H9 (cell line): Measurements from ENCODE around the gene TIAM1. TPM values are rescaled to one million over a fixed set of nuclear protein-coding genes. Genes with fewer than 3 reads are reported as not detected.

Source experiments
- DNase-seq: peaks from one replicate; pipeline ENCODE4 v3.0.0-alpha.2; 2017
- H2AFZ ChIP-seq: one replicate; pipeline ENCODE4 v1.6.1; 2013; ENCODE audit warnings: mild to moderate bottlenecking, low read length, control low read depth, moderate library complexity
- H2AK5ac ChIP-seq: 2 replicates; pipeline ENCODE4 v1.6.1; 2013; ENCODE audit warnings: low read length, control low read depth, mixed read lengths; ENCODE audit not compliant: insufficient read length
- H2BK120ac ChIP-seq: one replicate; pipeline ENCODE4 v1.6.1; 2013; ENCODE audit warnings: low read depth, mild to moderate bottlenecking, low read length, control low read depth, inconsistent platforms; ENCODE audit not compliant: poor library complexity, severe bottlenecking
- H2BK12ac ChIP-seq: 2 replicates; pipeline ENCODE4 v1.6.1; 2013; ENCODE audit warnings: low read length, control low read depth, mixed read lengths, low read depth; ENCODE audit not compliant: insufficient read length
- H2BK15ac ChIP-seq: 2 replicates; pipeline ENCODE4 v1.6.1; 2013; ENCODE audit warnings: low read depth, low read length, control low read depth
- H2BK20ac ChIP-seq: one replicate; pipeline ENCODE4 v1.6.1; 2013; ENCODE audit warnings: low read depth, mild to moderate bottlenecking, low read length, control low read depth, inconsistent platforms; ENCODE audit not compliant: poor library complexity, severe bottlenecking
- H2BK5ac ChIP-seq: 2 replicates; pipeline ENCODE4 v1.6.1; 2013; ENCODE audit warnings: low read length, control low read depth, mixed read lengths; ENCODE audit not compliant: insufficient read length
- H3K14ac ChIP-seq: 2 replicates; pipeline ENCODE4 v1.6.1; 2013; ENCODE audit warnings: low read length, control low read depth; ENCODE audit not compliant: insufficient read depth
- H3K18ac ChIP-seq: 2 replicates; pipeline ENCODE4 v1.6.1; 2013; ENCODE audit warnings: low read depth, mild to moderate bottlenecking, mixed read lengths, low read length, control low read depth; ENCODE audit not compliant: insufficient read length
- H3K23ac ChIP-seq: 2 replicates; pipeline ENCODE4 v1.6.1; 2013; ENCODE audit warnings: low read length, control low read depth, mixed read lengths, low read depth; ENCODE audit not compliant: insufficient read length
- H3K23me2 ChIP-seq: 2 replicates; pipeline ENCODE4 v1.6.1; 2013; ENCODE audit warnings: low read depth, mild to moderate bottlenecking, mixed read lengths, low read length, control low read depth; ENCODE audit not compliant: insufficient read length, poor library complexity, severe bottlenecking
- H3K27ac ChIP-seq: 2 replicates; pipeline ENCODE4 v1.5.1; 2013; ENCODE audit warnings: low read length, control low read depth, mixed read lengths, low read depth; ENCODE audit not compliant: insufficient read length
- H3K27me3 ChIP-seq: 2 replicates; pipeline ENCODE4 v1.6.1; 2013; ENCODE audit warnings: low read length, control low read depth, inconsistent platforms; ENCODE audit not compliant: insufficient read depth
- H3K4ac ChIP-seq: 2 replicates; pipeline ENCODE4 v1.6.1; 2013; ENCODE audit warnings: low read depth, mild to moderate bottlenecking, control low read depth, inconsistent platforms, low read length, moderate library complexity
- H3K4me1 ChIP-seq: 2 replicates; pipeline ENCODE4 v1.6.1; 2013; ENCODE audit warnings: low read length, control low read depth, inconsistent platforms; ENCODE audit not compliant: insufficient read depth
- H3K4me2 ChIP-seq: 2 replicates; pipeline ENCODE4 v1.6.1; 2013; ENCODE audit warnings: low read length, control low read depth, mixed read lengths; ENCODE audit not compliant: insufficient read length, insufficient read depth
- H3K56ac ChIP-seq: 2 replicates; pipeline ENCODE4 v1.6.1; 2013; ENCODE audit warnings: low read depth, mild to moderate bottlenecking, mixed read lengths, low read length, control low read depth; ENCODE audit not compliant: insufficient read length
- H3K79me1 ChIP-seq: 2 replicates; pipeline ENCODE4 v1.6.1; 2013; ENCODE audit warnings: low read depth, mild to moderate bottlenecking, moderate library complexity, low read length, control low read depth, inconsistent platforms; ENCODE audit not compliant: insufficient read depth, poor library complexity, severe bottlenecking
- H3K79me2 ChIP-seq: 2 replicates; pipeline ENCODE4 v1.6.1; 2013; ENCODE audit warnings: low read length, control low read depth, inconsistent platforms; ENCODE audit not compliant: insufficient read depth
- H3K9ac ChIP-seq: 2 replicates; pipeline ENCODE4 v1.6.1; 2013; ENCODE audit warnings: low read length, control low read depth, mixed read lengths; ENCODE audit not compliant: insufficient read length; ENCODE audit errors: extremely low read depth
- H3K9me3 ChIP-seq: one replicate; pipeline ENCODE4 v1.6.1; 2013; ENCODE audit warnings: low read depth, low read length, inconsistent platforms; ENCODE audit not compliant: control insufficient read depth
- H3T11ph ChIP-seq: one replicate; pipeline ENCODE4 v1.6.1; 2013; ENCODE audit warnings: mild to moderate bottlenecking, low read length, control low read depth, inconsistent platforms
- H4K20me1 ChIP-seq: one replicate; pipeline ENCODE4 v1.6.1; 2013; ENCODE audit not compliant: control insufficient read depth, insufficient read length, insufficient read depth
- H4K5ac ChIP-seq: 2 replicates; pipeline ENCODE4 v1.6.1; 2013; ENCODE audit warnings: low read depth, mild to moderate bottlenecking, mixed read lengths, low read length, control low read depth; ENCODE audit not compliant: insufficient read length
- H4K8ac ChIP-seq: replicated peaks from 2 replicates; pipeline ENCODE4 v1.6.1; 2013; ENCODE audit warnings: low read length, control low read depth, mixed read lengths, low read depth; ENCODE audit not compliant: insufficient read length
- H4K91ac ChIP-seq: 2 replicates; pipeline ENCODE4 v1.6.1; 2013; ENCODE audit warnings: low read depth, mild to moderate bottlenecking, moderate library complexity, mixed read lengths, low read length, control low read depth; ENCODE audit not compliant: insufficient read length
- H3K27ac Mint-ChIP-seq, 3 experiments: 2 replicates in 2 of 3; 3 replicates in 1 of 3; pipeline ENCODE4 v1.8.0; 2020 to 2021; ENCODE audit warnings: mixed read lengths in 3 of 3, mild to moderate bottlenecking in 1 of 3, moderate library complexity in 1 of 3
- H3K27me3 Mint-ChIP-seq: 2 replicates; pipeline ENCODE4 v1.8.0; 2021; ENCODE audit warnings: low read depth, mild to moderate bottlenecking, moderate library complexity, mixed read lengths
- H3K36me3 Mint-ChIP-seq, 3 experiments: 2 replicates in 2 of 3; 3 replicates in 1 of 3; pipeline ENCODE4 v1.8.0; 2020 to 2021; ENCODE audit warnings: low read depth in 3 of 3, mixed read lengths in 3 of 3; ENCODE audit not compliant: insufficient read depth in 1 of 3
- H3K4me1 Mint-ChIP-seq, 2 experiments: 2 replicates each; pipeline ENCODE4 v1.8.0; 2020; ENCODE audit warnings: mixed read lengths in 2 of 2
- H3K4me3 Mint-ChIP-seq, 2 experiments: 2 replicates in 1 of 2; 3 replicates in 1 of 2; pipeline ENCODE4 v1.8.0; 2020 to 2021; ENCODE audit warnings: mild to moderate bottlenecking in 2 of 2, mixed read lengths in 2 of 2, moderate library complexity in 1 of 2
- H3K9me3 Mint-ChIP-seq, 2 experiments: 2 replicates in 1 of 2; 3 replicates in 1 of 2; pipeline ENCODE4 v1.8.0; 2020; ENCODE audit warnings: mild to moderate bottlenecking in 2 of 2, mixed read lengths in 2 of 2, moderate library complexity in 1 of 2
- CTCF ChIP-seq: fragments of 200-600 bp; sonication (generic); conservative IDR thresholded peaks from 3 replicates; pipeline ENCODE4 v1.8.0; 2021; ENCODE audit warnings: antibody characterized with exemption, mild to moderate bottlenecking
- WGBS: extraction: QIAGEN DNeasy Blood & Tissue Kit; methylation state at CpG from one replicate; pipeline ENCODE4 v1.1.7; 2013; ENCODE audit warnings: missing lambda C conversion rate, low lambda C conversion rate, mixed read lengths; ENCODE audit not compliant: insufficient read length; ENCODE audit errors: extremely low coverage; 5-methylcytosine and 5-hydroxymethylcytosine counted together
- total RNA-seq: library from RNA; stranded (reverse); gene quantifications from 2 replicates; pipeline ENCODE4 v1.2.1, GENCODE V29; 2021

The TIAM1 gene
- total RNA-seq, 1 experiment from 2014 or later: 23.1 TPM

DNA sequence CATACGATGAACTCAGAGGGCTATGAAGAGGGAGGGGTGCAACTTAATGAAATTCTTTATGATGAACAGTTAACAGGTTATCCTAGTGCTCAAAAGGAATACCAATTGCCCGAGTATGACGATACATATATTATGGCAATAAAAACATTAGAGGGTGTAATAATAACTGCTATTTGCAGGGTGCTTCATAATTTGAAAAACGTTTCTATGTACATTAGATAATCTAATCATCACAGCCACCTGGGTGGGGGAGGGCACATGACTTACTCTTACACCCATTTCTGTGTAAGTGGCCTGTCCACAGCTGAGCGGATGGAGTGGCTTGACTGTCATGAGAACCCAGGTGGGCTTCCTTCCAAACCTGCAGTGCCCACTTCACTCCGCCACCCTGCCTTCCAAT, 46.3 kb downstream of the TIAM1 start:
- Histone ChIP-seq H3K18ac (no peak overlapping the region), H2BK12ac (no peak overlapping the region), H3K4ac (no peak overlapping the region), H3K27me3 (no peaks in the 10 kb centered on the region), H4K8ac (no peak overlapping the region), H2BK5ac (no peak overlapping the region), H3K4me1 (no peaks in the 10 kb centered on the region), H4K91ac (no peak overlapping the region), H2BK120ac (no peak overlapping the region), H3K14ac (no peak overlapping the region), H2AFZ (no peak overlapping the region), H2AK5ac (no peak overlapping the region), H2BK20ac (no peak overlapping the region), H2BK15ac (no peak overlapping the region), H3K9me3 (no peaks in the 10 kb centered on the region), H3K79me2 (no peaks in the 10 kb centered on the region), H3K56ac (no peak overlapping the region), H4K5ac (no peak overlapping the region), H3K23ac (no peak overlapping the region), H3K79me1 (no peaks in the 10 kb centered on the region), H3T11ph (no peak overlapping the region), H3K4me2 (no peak overlapping the region), H4K20me1 (no peaks in the 10 kb centered on the region), H3K23me2 (no peaks in the 10 kb centered on the region), H3K9ac (no peak overlapping the region), H3K27ac (no peak overlapping the region)
- no peaks in the 10 kb centered on the region for H3K9me3 Mint-ChIP-seq
- DNase-seq: no peak
- no peaks in the 10 kb centered on the region; a peak in 1 of 7 replicates for H3K36me3 Mint-ChIP-seq
- no peak overlapping the region for H3K27ac Mint-ChIP-seq
- peaks cover 6 to 12% of the 10 kb centered on the region in 2 experiments for H3K4me1 Mint-ChIP-seq
- H3K27me3 Mint-ChIP-seq: no peaks in the 10 kb centered on the region
- no CpG with 5 or more reads among the region's 6 CpGs for WGBS
- H3K4me3 Mint-ChIP-seq: no peak overlapping the region
- no peak for TF ChIP-seq CTCF
